ENCODE measurements around the gene NXF1.

NXF1 gene

DNA sequence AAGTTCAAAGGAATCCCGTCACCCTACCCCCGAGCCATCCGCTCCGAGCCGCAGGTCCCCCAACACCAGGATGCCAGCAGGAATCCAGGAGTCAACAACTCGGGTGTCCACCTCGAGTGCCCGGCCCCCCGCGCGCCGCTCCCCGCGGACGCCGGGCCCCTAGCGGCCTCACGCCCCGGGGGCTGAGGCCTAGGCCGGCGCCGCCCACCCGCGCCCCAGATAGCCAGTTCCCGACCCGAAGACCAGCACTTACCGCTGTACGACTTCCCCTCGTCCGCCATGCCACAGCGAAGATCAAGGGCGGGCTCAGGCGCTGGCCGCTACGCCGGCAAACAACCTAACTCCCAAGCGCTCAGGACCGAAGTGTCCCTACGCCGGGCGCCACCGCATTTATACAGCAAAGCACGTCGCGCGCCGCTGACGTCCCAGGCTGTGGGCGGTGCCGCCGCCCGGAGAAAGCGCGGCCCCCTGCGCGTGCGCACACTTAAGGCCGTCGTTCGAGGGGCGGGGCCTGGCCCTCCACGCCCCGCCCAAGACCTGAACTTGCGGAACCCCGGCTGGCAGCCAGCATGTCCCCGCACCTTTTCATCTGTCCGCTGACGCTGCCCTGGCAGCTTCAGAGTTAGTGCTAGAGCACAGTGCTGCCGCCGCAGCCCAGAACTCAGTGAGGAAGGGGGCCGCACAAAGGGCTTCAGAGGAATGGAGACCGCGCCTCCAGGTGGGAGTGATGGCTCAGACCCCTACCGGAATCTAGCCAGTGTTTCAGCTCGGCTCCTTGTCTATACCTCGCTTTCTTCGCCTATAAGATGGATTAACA, at the start of gene NXF1:
NXF1 (minus strand) TSS at position 365 of the 817 bp plus-strand sequence; CDS start at position 281, 84 bp downstream.
- no peaks in the 10 kb centered on the region for H3K9me3 ChIP-seq (ENCODE audit: insufficient read depth, low read length)
- peak within 1 kb of the TSS; percentile 96 for H3K9ac ChIP-seq (ENCODE audit: insufficient read length, low read depth)
- H3K4me3 ChIP-seq (ENCODE audit: insufficient read length, low read depth) = peak within 1 kb of the TSS; percentile 98
- peaks cover 48% of the 10 kb centered on the region for H3K36me3 ChIP-seq (ENCODE audit: insufficient read depth, insufficient read length, low read length)
- DNase-seq (ENCODE audit: low read depth, low spot score) = peak; percentile 95
- H3K4me1 ChIP-seq (ENCODE audit: insufficient read depth, insufficient read length) = peaks cover 7% of the 10 kb centered on the region
- H3K27me3 ChIP-seq (ENCODE audit: insufficient read depth, insufficient read length) = no peaks in the 10 kb centered on the region
- TF ChIP-seq SUZ12 (IDR thresholded peaks at IDR 0.05; ENCODE audit: extremely low read depth, insufficient read depth, insufficient read length) (no peak), ZNF274 (IDR thresholded peaks at IDR 0.05; ENCODE audit: low read depth, low read length) (no peak), YY1 (IDR thresholded peaks at IDR 0.05; ENCODE audit: insufficient read depth, insufficient read length) (peak; percentile 46)

DNA sequence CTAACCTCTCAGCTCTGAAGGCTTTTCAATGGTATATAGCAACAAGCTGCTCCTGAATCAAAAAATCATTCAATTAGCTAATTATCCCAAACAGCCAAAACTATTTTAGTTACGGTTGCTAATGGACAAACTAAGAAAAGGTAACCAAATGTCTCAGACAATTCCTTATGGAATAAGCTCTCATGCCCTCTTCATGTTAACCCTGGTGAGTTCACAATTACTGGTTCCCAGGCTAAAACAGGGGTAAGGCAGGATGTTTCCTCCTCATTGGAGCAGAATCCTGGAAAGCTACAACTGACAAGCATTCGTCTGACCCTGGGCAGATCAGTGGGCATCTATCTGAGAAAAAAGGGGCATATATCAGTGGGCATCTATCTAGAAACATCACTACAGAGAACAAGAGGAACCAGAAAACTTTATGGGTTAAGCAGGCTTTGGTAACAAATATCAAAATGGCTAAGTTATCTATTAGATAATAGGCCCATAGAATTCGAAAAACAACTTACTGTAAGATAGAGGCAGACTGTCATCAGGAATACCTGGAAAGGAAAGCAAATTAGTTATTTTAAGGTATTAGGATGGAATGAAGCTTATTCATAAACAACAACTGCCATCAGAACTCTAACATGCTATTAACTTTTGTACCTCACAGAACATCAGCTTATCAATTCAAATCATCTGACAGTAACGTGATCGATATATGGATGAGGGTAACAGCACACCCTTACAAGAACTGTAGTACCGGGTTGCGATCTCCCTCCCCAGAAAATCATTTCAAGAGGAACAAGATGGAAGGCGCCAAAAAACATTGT, 49.0 kb upstream of the NXF1 start:
- H3K9me3 ChIP-seq (ENCODE audit: insufficient read depth, low read length) = no peaks in the 10 kb centered on the region
- no peak for TF ChIP-seq ZNF274 (IDR thresholded peaks at IDR 0.05; ENCODE audit: low read depth, low read length)
- no peak for TF ChIP-seq SUZ12 (IDR thresholded peaks at IDR 0.05; ENCODE audit: extremely low read depth, insufficient read depth, insufficient read length)
- TF ChIP-seq YY1 (IDR thresholded peaks at IDR 0.05; ENCODE audit: insufficient read depth, insufficient read length) = no peak
- peak overlapping the region; percentile 79 for H3K4me3 ChIP-seq (ENCODE audit: insufficient read length, low read depth)
- peaks cover 51% of the 10 kb centered on the region for H3K36me3 ChIP-seq (ENCODE audit: insufficient read depth, insufficient read length, low read length)
- no peaks in the 10 kb centered on the region for H3K27me3 ChIP-seq (ENCODE audit: insufficient read depth, insufficient read length)
- H3K9ac ChIP-seq (ENCODE audit: insufficient read length, low read depth) = peak overlapping the region; percentile 99
- DNase-seq (ENCODE audit: low read depth, low spot score) = no peak
- H3K4me1 ChIP-seq (ENCODE audit: insufficient read depth, insufficient read length) = no peaks in the 10 kb centered on the region

DNA sequence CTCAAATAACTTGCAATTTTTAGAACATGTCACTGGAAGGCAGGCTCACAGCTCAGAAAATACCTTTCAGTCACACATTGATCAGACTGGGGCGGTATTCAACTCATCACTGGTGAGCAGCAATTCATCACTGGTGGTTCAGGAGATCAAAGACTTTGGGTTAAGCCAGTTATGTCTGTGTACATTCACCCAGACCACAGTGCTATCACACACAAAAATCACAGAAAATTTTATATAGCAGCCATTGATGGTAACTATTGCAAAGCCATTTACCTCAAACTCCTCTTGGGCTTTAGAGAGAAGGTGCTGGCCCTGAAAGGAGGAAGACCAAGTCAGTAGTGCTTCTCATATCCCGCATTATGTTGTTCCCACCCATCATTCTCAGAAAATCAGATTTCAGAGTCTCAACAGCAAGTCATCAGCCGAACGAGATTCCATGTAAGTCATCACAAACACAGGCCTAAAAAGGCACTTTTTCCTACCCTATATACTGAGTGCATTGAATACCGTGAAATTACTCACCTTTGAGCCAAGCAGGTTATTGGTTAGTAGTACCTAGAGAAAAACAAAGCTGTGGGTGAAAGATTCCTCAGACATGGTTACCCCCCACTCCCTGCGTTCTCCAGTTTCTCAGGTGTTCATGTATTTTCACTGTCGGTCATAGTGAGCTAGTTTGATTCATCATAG, 48.2 kb upstream of the NXF1 start:
- Histone ChIP-seq H3K9ac (ENCODE audit: insufficient read length, low read depth) (peak overlapping the region; percentile 99), H3K9me3 (ENCODE audit: insufficient read depth, low read length) (no peaks in the 10 kb centered on the region), H3K4me3 (ENCODE audit: insufficient read length, low read depth) (peak overlapping the region; percentile 79), H3K27me3 (ENCODE audit: insufficient read depth, insufficient read length) (no peaks in the 10 kb centered on the region), H3K36me3 (ENCODE audit: insufficient read depth, insufficient read length, low read length) (peaks cover 51% of the 10 kb centered on the region), H3K4me1 (ENCODE audit: insufficient read depth, insufficient read length) (no peaks in the 10 kb centered on the region)
- TF ChIP-seq YY1 (IDR thresholded peaks at IDR 0.05; ENCODE audit: insufficient read depth, insufficient read length) (no peak), ZNF274 (IDR thresholded peaks at IDR 0.05; ENCODE audit: low read depth, low read length) (no peak), SUZ12 (IDR thresholded peaks at IDR 0.05; ENCODE audit: extremely low read depth, insufficient read depth, insufficient read length) (no peak)
- DNase-seq (ENCODE audit: low read depth, low spot score) = no peak

DNA sequence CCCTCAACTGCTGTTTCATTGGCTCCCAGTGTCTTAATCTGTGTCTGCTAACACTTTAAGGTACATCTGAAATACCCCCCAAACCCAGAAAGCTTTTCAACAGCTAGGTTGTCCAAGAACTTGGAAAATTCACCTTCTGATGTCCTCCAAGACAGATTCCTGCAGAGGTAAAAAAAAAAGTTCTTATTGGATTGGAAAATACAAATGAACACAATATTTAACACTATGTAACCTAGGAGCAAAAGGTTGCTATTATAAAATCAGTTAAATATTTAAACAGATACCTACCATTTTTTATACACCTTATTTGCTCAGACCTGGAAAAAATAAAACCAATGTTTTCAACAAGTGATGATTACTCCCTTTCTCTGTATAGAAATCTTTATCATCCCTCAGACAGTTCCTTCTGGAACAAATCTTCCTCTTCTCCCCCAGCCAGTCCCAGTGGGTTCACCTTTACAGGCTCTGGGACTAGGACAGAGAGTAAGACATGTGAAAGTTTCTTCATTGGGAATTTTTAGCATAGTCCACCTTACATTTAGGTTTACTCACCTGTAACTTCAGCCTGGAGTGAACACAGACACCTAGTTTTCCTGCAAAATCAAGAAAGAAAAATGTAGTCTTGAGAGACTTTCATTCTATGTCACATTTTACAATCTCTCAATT, 47.4 kb upstream of the NXF1 start:
- Histone ChIP-seq H3K9ac (ENCODE audit: insufficient read length, low read depth) (peak overlapping the region; percentile 99), H3K4me1 (ENCODE audit: insufficient read depth, insufficient read length) (no peaks in the 10 kb centered on the region), H3K36me3 (ENCODE audit: insufficient read depth, insufficient read length, low read length) (peaks cover 51% of the 10 kb centered on the region), H3K9me3 (ENCODE audit: insufficient read depth, low read length) (no peaks in the 10 kb centered on the region; the same call in 1 of the 2 replicates), H3K4me3 (ENCODE audit: insufficient read length, low read depth) (peak overlapping the region; percentile 79), H3K27me3 (ENCODE audit: insufficient read depth, insufficient read length) (no peaks in the 10 kb centered on the region)
- no peak for DNase-seq (ENCODE audit: low read depth, low spot score)
- TF ChIP-seq YY1 (IDR thresholded peaks at IDR 0.05; ENCODE audit: insufficient read depth, insufficient read length) (no peak), SUZ12 (IDR thresholded peaks at IDR 0.05; ENCODE audit: extremely low read depth, insufficient read depth, insufficient read length) (no peak), ZNF274 (IDR thresholded peaks at IDR 0.05; ENCODE audit: low read depth, low read length) (no peak)

DNA sequence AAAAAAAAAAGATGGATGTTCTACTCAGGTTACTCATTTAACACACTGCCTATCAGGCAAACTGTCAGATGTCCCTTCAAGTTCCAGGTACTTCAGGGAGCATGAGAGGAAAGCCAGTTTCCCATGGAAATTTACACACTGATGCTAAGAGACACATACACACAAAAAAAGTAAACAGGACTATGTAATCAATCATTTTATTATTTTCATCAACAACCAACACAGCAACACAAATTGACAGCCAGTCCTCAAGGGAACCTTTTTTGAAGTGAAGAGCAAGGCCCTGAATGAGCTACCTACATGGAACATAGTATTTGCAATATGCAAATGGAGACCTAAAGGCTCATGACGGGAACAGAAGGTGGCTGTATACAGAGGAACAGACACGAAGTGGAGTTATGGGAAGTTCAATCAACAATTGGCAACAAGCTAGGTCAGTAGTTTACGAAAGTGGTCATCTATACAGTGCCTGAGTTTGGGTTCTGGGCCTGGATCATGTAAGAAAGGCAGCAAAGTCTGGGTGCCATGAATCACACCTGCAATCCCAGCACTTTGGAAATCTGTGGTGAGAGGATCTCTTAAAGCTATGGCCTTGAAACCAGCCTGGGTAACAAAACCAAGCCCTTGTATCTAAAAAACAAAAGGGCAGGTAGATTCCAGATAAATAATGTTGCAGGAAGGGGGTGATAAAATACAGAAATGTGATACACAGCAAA, 46.7 kb upstream of the NXF1 start:
- peak overlapping the region; percentile 37 for H3K9ac ChIP-seq (ENCODE audit: insufficient read length, low read depth)
- peaks cover 44% of the 10 kb centered on the region for H3K36me3 ChIP-seq (ENCODE audit: insufficient read depth, insufficient read length, low read length)
- no peaks in the 10 kb centered on the region for H3K27me3 ChIP-seq (ENCODE audit: insufficient read depth, insufficient read length)
- peaks cover 5% of the 10 kb centered on the region for H3K9me3 ChIP-seq (ENCODE audit: insufficient read depth, low read length)
- no peak for DNase-seq (ENCODE audit: low read depth, low spot score)
- TF ChIP-seq YY1 (IDR thresholded peaks at IDR 0.05; ENCODE audit: insufficient read depth, insufficient read length) (no peak), ZNF274 (IDR thresholded peaks at IDR 0.05; ENCODE audit: low read depth, low read length) (no peak), SUZ12 (IDR thresholded peaks at IDR 0.05; ENCODE audit: extremely low read depth, insufficient read depth, insufficient read length) (no peak)
- H3K4me3 ChIP-seq (ENCODE audit: insufficient read length, low read depth) = no peak overlapping the region
- H3K4me1 ChIP-seq (ENCODE audit: insufficient read depth, insufficient read length) = no peaks in the 10 kb centered on the region
